ENCODE data around the gene SMYD2. TPM values are rescaled to one million over a fixed set of nuclear protein-coding genes. Genes with fewer than 3 reads are reported as not detected.

SMYD2 gene
- total RNA-seq, 1 donor from 2014 or later, result 65.6 TPM

DNA sequence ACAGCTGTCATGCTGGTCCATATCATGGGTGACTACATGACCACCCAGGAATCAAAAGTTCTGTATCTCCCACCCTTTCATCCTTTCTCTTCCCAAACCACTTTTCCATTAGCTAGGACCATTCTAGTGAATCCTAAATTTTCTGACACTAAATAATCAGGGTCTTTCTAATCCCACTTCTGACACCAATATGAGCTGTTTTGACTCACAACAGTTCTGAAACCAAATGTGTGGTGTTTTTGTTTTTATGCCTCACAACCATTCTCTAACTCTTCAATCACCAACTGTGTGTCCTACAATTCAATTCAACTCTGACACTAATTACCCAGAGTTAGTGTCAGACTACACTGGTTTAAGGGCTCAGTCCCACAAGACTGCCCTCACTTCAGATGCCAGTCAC is 63.9 kb downstream of the SMYD2 start:
- no peak for DNase-seq (ENCODE audit: low read depth)
- TF ChIP-seq, protein P1, sequence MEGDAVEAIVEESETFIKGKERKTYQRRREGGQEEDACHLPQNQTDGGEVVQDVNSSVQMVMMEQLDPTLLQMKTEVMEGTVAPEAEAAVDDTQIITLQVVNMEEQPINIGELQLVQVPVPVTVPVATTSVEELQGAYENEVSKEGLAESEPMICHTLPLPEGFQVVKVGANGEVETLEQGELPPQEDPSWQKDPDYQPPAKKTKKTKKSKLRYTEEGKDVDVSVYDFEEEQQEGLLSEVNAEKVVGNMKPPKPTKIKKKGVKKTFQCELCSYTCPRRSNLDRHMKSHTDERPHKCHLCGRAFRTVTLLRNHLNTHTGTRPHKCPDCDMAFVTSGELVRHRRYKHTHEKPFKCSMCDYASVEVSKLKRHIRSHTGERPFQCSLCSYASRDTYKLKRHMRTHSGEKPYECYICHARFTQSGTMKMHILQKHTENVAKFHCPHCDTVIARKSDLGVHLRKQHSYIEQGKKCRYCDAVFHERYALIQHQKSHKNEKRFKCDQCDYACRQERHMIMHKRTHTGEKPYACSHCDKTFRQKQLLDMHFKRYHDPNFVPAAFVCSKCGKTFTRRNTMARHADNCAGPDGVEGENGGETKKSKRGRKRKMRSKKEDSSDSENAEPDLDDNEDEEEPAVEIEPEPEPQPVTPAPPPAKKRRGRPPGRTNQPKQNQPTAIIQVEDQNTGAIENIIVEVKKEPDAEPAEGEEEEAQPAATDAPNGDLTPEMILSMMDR (conservative IDR thresholded peaks at IDR 0.05; ENCODE audit: low read depth, low read length), result no peak
- H3K4me3 ChIP-seq (ENCODE audit: low read depth, low read length), result no peak overlapping the region

DNA sequence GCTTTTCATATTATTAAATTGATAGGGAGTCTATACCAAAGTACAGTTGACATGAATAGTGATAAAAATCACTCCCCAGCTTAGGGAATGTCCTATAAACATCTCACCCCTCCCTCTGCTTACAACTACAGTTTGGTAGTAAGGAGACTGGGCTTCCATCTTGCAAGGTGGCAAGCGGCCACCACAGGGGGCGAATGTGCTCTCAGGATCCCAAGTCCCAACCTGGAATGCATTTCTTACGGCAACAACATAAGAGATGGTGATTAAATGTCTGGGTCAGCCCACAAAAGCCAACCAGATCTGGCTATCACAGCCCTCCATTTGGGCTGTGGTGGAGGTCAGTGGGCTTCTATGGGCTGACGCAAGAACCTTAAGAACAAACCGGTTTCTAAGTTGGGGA is 68.0 kb downstream of the SMYD2 start:
- no peak overlapping the region for H3K4me3 ChIP-seq (ENCODE audit: low read depth, low read length)
- TF ChIP-seq, protein P1 (conservative IDR thresholded peaks at IDR 0.05; ENCODE audit: low read depth, low read length), result no peak
- DNase-seq (ENCODE audit: low read depth), result no peak

DNA sequence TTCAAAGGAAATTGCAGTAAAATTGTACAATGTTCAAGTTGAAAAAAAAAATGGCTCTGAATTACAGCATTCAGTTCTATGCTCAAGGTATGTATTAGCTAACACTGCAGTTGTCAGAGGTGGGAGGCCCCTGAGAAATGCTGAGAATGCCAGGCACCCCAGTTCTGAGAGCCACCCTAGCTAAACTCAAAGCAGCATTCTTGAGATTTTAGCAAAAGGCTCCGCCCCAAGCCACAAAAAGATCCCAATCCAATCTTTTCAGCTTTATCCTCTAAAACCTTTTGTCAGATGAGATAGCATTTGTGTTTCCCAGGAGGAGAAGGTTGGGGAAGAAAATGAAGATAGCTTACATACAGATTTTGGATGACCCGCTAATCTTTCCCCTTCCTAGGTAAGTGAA is 68.8 kb downstream of the SMYD2 start:
- TF ChIP-seq, protein P1 (conservative IDR thresholded peaks at IDR 0.05; ENCODE audit: low read depth, low read length), result no peak
- no peak for DNase-seq (ENCODE audit: low read depth)

DNA sequence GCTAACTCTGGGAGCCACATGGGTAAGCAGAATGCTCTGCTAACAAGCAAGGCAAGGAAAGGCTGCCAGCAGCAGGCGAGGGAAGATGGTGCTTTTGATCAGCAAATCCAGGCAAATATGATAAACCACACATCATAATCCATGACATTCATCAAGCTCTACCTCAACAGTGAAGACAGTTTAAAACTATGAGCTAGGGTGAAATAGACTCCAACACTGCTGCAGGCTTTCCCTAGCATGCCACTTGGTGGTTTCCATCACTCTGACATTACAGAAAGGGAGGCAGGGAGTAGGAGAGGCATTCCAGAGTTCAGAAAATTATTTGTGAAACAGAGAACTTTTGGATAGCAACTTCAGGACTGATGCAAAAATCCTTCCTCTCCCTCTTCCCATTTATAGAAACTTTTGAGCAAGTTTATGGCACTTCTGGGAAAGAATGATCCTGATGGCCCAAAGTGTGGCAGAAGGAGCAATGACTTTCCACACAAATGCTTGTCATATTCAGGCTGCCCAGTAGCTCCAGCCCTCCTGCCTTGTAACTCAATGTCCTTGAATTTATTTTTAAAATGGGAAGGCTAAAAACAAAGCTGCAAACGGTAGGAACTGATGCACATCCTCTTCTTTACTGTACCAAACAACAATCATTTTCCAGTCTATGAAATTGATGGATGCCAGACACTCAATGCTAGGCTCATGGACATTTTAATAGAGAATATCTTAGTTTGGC is 70.8 kb downstream of the SMYD2 start:
- no peak overlapping the region for H3K4me3 ChIP-seq (ENCODE audit: low read depth, low read length)
- no peak for DNase-seq (ENCODE audit: low read depth)
- TF ChIP-seq, protein P1 (conservative IDR thresholded peaks at IDR 0.05; ENCODE audit: low read depth, low read length), result no peak

More for the DNA sequence above, 68.8 kb downstream of the SMYD2 start:
- no peak overlapping the region for H3K4me3 ChIP-seq (ENCODE audit: low read depth, low read length)

DNA sequence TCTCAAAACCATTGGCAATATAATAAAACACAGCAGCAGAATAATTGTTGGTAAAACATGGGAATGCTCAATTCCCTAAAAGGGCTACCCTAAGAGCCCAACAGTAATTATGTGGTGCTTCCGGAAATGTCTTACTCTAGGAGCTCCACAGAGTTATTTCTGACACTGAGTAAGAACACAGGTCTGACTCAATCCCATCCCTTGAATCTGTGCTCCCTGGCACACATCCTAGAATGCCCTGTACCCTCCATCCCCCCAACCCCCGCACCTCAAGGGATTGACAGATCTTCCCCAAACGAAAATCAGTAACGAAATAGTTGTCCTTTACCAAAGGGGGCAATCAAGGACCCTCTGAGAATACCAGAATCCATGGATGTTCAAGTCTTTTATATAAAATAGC is 71.9 kb downstream of the SMYD2 start:
- H3K4me3 ChIP-seq (ENCODE audit: low read depth, low read length), result no peak overlapping the region
- TF ChIP-seq, protein P1 (conservative IDR thresholded peaks at IDR 0.05; ENCODE audit: low read depth, low read length), result no peak
- no peak for DNase-seq (ENCODE audit: low read depth)

DNA sequence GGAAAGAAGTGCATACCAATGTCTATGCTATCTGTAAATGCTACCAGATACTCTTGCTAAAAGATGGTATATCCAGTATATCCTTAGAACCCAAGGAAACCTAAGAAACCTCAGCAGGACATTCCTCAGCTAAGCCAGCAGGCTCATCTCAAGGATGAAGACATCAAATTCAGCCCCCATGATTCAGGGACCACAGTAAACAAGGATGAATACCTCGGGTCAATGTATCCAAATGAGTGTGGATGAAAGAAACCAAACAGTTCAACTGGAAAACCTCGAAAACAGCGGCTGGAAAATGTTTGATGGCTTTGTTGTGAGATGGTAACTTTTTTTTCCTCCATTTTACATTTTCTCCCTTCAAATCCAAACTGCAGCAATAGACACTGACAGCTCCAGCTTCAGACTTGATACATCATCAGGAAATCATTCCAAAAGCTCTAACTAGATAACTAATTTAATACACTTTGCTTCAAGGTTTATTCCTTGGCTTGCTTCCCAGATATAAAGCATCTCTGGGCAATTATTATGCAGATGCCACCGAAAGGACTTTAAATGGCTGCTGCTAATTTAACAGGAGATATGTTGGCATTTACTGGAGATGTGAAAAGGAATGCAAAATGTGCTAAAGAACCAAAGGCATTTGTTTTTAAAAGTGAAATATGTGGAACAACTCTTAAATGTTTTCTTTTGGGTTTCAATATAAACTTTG is 73.6 kb downstream of the SMYD2 start:
- no peak for DNase-seq (ENCODE audit: low read depth)
- TF ChIP-seq, protein P1 (conservative IDR thresholded peaks at IDR 0.05; ENCODE audit: low read depth, low read length), result no peak
- no peak overlapping the region for H3K4me3 ChIP-seq (ENCODE audit: low read depth, low read length)
